OCI-LY1 (cell line): Measurements from ENCODE around the gene KCNA5.
A peak's percentile ranks its signal among the peaks of the same experiment; 100 is the strongest.

Experiments
- H2AFZ ChIP-seq: fragments of 200-600 bp; sonication (generic), shearing (Covaris generic); 2 replicates; pipeline ENCODE4 v1.6.0; 2014; ENCODE audit warnings: antibody characterized with exemption, mild to moderate bottlenecking, low read length
- H3F3A ChIP-seq: fragments of 200-600 bp; sonication (generic), shearing (Covaris generic); 2 replicates; pipeline ENCODE4 v1.6.0; 2014; ENCODE audit warnings: mild to moderate bottlenecking, antibody characterized with exemption, low read length, moderate library complexity; ENCODE audit not compliant: insufficient read depth
- H3K27ac ChIP-seq: fragments of 200-600 bp; sonication (generic); 2 replicates; pipeline ENCODE4 v1.5.1; 2014; ENCODE audit warnings: low read length, mixed run types, mild to moderate bottlenecking, low read depth; ENCODE audit not compliant: poor library complexity, severe bottlenecking
- H3K27me3 ChIP-seq: fragments of 200-600 bp; sonication (generic); 2 replicates; pipeline ENCODE4 v1.6.0; 2014; ENCODE audit warnings: antibody characterized with exemption, mild to moderate bottlenecking, low read length, moderate library complexity; ENCODE audit not compliant: insufficient read depth
- H3K36me3 ChIP-seq: fragments of 200-600 bp; sonication (generic); 2 replicates; pipeline ENCODE4 v1.6.1; 2014; ENCODE audit warnings: mild to moderate bottlenecking, antibody characterized with exemption, low read length, moderate library complexity, mixed read lengths; ENCODE audit not compliant: insufficient read depth
- H3K4me1 ChIP-seq: fragments of 200-600 bp; sonication (generic); 2 replicates; pipeline ENCODE4 v1.5.1; 2014; ENCODE audit warnings: mild to moderate bottlenecking, low read length, moderate library complexity; ENCODE audit not compliant: insufficient read depth, severe bottlenecking
- H3K4me2 ChIP-seq: fragments of 200-600 bp; sonication (generic), shearing (Covaris generic); 2 replicates; pipeline ENCODE4 v1.6.1; 2014; ENCODE audit warnings: low read length
- H3K4me3 ChIP-seq: fragments of 200-600 bp; sonication (generic); 2 replicates; pipeline ENCODE4 v1.5.1; 2014; ENCODE audit warnings: low read length, low read depth, mild to moderate bottlenecking, mixed read lengths; ENCODE audit not compliant: poor library complexity, severe bottlenecking
- H3K79me2 ChIP-seq: fragments of 200-600 bp; shearing (Covaris generic); 2 replicates; pipeline ENCODE4 v1.6.1; 2016; ENCODE audit warnings: mixed run types, low read length, mixed read lengths; ENCODE audit not compliant: insufficient read depth
- H3K9ac ChIP-seq: fragments of 200-600 bp; sonication (generic), shearing (Covaris generic); 2 replicates; pipeline ENCODE4 v1.6.1; 2014; ENCODE audit warnings: mild to moderate bottlenecking, low read length, mixed read lengths
- H3K9me2 ChIP-seq: fragments of 200-600 bp; sonication (generic), shearing (Covaris generic); 2 replicates; pipeline ENCODE4 v1.6.1; 2014; ENCODE audit warnings: low read depth, mild to moderate bottlenecking, low read length, mixed read lengths
- H3K9me3 ChIP-seq: fragments of 200-600 bp; shearing (Covaris generic); 2 replicates; pipeline ENCODE4 v1.6.1; 2014; ENCODE audit warnings: low read length, mixed read lengths
- H4K20me1 ChIP-seq: fragments of 200-600 bp; sonication (generic), shearing (Covaris generic); 2 replicates; pipeline ENCODE4 v1.6.0; 2016; ENCODE audit warnings: mild to moderate bottlenecking, low read length; ENCODE audit not compliant: insufficient read depth
- CTCF ChIP-seq: fragments of 200-600 bp; sonication (generic), shearing (Covaris generic); IDR thresholded peaks from 2 replicates; pipeline ENCODE4 v1.5.1; 2017; ENCODE audit warnings: mild to moderate bottlenecking, antibody characterized with exemption, low read length, moderate library complexity, mixed read lengths
- EZH2 ChIP-seq: fragments of 200-600 bp; sonication (generic), shearing (Covaris generic); IDR thresholded peaks from 2 replicates; pipeline ENCODE4 v1.8.0; 2017; ENCODE audit warnings: borderline replicate concordance, mixed run types, mild to moderate bottlenecking, antibody characterized with exemption, low read length, moderate library complexity, mixed read lengths

Gene KCNA5

GRCh38 chr12:5081016-5081415 lies 37.3 kb downstream of the KCNA5 start:
- TF ChIP-seq CTCF (no peak), EZH2 (no peak)
- Histone ChIP-seq H3K4me3 (no peak overlapping the region), H3K27me3 (no peaks in the 10 kb centered on the region)

GRCh38 chr12:5083955-5084849 lies 40.5 kb downstream of the KCNA5 start:
- no peaks in the 10 kb centered on the region for H3K36me3 ChIP-seq
- TF ChIP-seq EZH2 = no peak
- TF ChIP-seq CTCF = peak; percentile 63

More at GRCh38 chr12:5081016-5081415, 37.3 kb downstream of the KCNA5 start:
- Histone ChIP-seq H2AFZ (no peak overlapping the region), H3F3A (no peaks in the 10 kb centered on the region), H3K4me2 (no peak overlapping the region), H3K4me1 (no peaks in the 10 kb centered on the region), H3K79me2 (no peaks in the 10 kb centered on the region), H3K27ac (no peak overlapping the region), H3K9me2 (no peaks in the 10 kb centered on the region), H3K36me3 (no peaks in the 10 kb centered on the region), H3K9ac (no peak overlapping the region), H3K9me3 (no peaks in the 10 kb centered on the region), H4K20me1 (no peaks in the 10 kb centered on the region)

GRCh38 chr12:5085896-5086295 lies 42.2 kb downstream of the KCNA5 start:
- Histone ChIP-seq H4K20me1 (no peaks in the 10 kb centered on the region), H3K9ac (no peak overlapping the region), H3K79me2 (no peaks in the 10 kb centered on the region), H3K4me3 (no peak overlapping the region), H3K27me3 (no peaks in the 10 kb centered on the region), H3K27ac (no peak overlapping the region), H3K9me3 (no peaks in the 10 kb centered on the region), H3K36me3 (no peaks in the 10 kb centered on the region), H3K4me2 (no peak overlapping the region), H2AFZ (no peak overlapping the region), H3F3A (no peaks in the 10 kb centered on the region), H3K4me1 (no peaks in the 10 kb centered on the region), H3K9me2 (no peaks in the 10 kb centered on the region)
- TF ChIP-seq EZH2 = no peak
- no peak for TF ChIP-seq CTCF

More at GRCh38 chr12:5083955-5084849, 40.5 kb downstream of the KCNA5 start:
- Histone ChIP-seq H3K4me1 (no peaks in the 10 kb centered on the region), H3K9me3 (no peaks in the 10 kb centered on the region), H4K20me1 (no peaks in the 10 kb centered on the region), H3K9ac (no peak overlapping the region), H3K4me3 (no peak overlapping the region), H3F3A (no peaks in the 10 kb centered on the region), H3K27me3 (no peaks in the 10 kb centered on the region), H3K9me2 (no peaks in the 10 kb centered on the region), H3K27ac (no peak overlapping the region), H2AFZ (no peak overlapping the region), H3K79me2 (no peaks in the 10 kb centered on the region), H3K4me2 (no peak overlapping the region)
